Tibial nerve (tissue), 3 donors: Measurements from ENCODE around the gene SMIM9.

ENCODE experiments used
- POLR2A ChIP-seq, 2 donors: fragments of 450-650 bp; IDR thresholded peaks; one replicate each; pipeline ENCODE4 v1.6.1; 2017; ENCODE audit warnings: antibody characterized with exemption in 2 of 2, mild to moderate bottlenecking in 2 of 2, moderate library complexity in 2 of 2
- TF ChIP-seq, protein P1 (sequence below), 5 experiments: fragments of 200-600 bp in 3 of 5; fragments of 450-650 bp in 2 of 5; sonication (generic) in 3 of 5; IDR thresholded peaks; one replicate each; pipeline ENCODE4 v1.5.1; 2016 to 2019; ENCODE audit warnings: antibody characterized with exemption in 5 of 5, mild to moderate bottlenecking in 3 of 5, moderate library complexity in 2 of 5

DNA sequence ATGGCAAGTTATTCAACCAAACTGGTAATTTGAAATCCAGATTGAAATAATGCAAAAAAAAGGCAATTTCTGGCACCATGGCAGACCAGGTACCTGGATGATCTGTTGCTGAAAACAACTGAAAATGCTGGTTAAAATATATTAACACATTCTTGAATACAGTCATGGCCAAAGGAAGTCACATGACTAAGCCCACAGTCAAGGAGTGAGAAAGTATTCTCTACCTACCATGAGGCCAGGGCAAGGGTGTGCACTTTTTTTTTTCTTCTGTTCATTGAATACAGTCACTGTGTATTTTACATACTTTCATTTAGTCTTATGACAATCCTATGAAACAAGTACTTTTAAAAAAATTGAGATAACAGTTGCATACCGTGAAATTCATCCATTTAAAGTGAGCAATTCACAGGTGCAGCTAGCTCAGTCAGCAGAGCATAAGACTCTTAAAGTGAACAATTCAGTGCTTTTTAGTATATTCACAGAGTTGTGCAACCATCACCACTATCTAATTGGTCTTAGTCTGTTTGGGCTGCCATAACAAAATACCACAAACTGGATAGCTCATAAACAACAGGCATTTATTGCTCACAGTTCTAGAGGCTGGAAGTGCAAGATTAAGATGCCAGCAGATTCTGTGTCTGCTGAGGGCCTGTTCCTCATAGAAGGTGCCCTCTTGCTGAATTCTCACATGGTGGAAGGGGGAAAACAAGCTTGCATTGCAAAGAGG, 24.4 kb downstream of the SMIM9 start:
- TF ChIP-seq, protein P1, sequence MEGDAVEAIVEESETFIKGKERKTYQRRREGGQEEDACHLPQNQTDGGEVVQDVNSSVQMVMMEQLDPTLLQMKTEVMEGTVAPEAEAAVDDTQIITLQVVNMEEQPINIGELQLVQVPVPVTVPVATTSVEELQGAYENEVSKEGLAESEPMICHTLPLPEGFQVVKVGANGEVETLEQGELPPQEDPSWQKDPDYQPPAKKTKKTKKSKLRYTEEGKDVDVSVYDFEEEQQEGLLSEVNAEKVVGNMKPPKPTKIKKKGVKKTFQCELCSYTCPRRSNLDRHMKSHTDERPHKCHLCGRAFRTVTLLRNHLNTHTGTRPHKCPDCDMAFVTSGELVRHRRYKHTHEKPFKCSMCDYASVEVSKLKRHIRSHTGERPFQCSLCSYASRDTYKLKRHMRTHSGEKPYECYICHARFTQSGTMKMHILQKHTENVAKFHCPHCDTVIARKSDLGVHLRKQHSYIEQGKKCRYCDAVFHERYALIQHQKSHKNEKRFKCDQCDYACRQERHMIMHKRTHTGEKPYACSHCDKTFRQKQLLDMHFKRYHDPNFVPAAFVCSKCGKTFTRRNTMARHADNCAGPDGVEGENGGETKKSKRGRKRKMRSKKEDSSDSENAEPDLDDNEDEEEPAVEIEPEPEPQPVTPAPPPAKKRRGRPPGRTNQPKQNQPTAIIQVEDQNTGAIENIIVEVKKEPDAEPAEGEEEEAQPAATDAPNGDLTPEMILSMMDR (IDR thresholded peaks at IDR 0.05), result no peak
- TF ChIP-seq POLR2A (IDR thresholded peaks at IDR 0.05), result no peak
